Right ventricle myocardium inferior (tissue), 1 donor: Measurements from ENCODE around the gene MAD1L1. TPM values are rescaled to one million over a fixed set of nuclear protein-coding genes. Genes with fewer than 3 reads are reported as not detected.

Source experiments
- ATAC-seq: fragments of 200-7000 bp; cut with Tn5 transposase; one replicate; pipeline ENCODE4 v1.9.1; 2020; ENCODE audit warnings: mild to moderate bottlenecking, moderate library complexity
- DNase-seq: peaks from one replicate; pipeline ENCODE4 v3.0.0; 2021; ENCODE audit errors: missing footprints
- intact Hi-C: fragments of 100-400 bp; cut with DNase I; formaldehyde crosslinking; loops from one replicate; pipeline ENCODE4 v1.11.0; 2022
- total RNA-seq: library from RNA; stranded (reverse); fragmentation: NEBNext Ultra II Directional; extraction: Animal tissue kit (Norgen Biotek cat#: 25700); gene quantifications from one replicate; pipeline ENCODE4 v1.2.1, GENCODE V29; 2021
- donor health status: DM: no; HTN: yes; CAD: no; lungs with severe emphysema.

MAD1L1 gene
- total RNA-seq, 1 donor from 2014 or later = 19.1 TPM

DNA sequence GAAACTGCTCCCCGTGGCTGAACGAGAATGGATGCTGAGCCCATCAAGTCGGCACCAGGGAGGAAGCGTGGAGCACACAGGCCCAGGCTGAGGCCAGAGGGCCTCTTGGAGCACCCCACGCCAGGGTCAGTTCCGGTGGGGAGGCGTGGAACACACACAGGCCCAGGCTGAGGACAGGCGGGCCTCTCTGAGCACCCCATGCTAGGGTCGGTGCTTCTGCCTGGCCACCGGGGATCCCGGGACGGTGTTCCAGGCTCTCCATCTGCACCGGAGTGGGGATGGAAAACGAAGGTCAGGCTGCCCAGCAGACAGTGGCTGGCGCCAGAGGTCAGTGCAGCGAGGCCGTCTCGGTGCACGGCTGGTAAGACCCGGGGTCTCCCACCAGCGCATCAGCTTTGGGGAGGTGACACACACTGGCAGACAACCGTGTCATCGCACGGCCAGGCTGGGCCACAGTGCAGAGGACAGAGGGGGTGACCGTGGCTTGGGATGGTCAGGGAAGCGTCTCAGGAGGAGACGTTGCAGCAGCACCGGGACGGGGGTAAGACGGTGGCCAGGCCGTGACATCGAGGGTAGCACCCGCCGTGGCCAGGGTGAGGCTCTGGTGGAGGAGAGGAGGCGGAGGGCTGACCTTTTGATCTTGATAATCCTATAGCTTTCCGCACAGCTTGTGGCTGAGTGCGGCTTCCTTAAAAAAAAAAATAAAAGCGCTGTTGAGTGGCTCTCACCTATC is 358.7 kb downstream of the MAD1L1 start:
- DNase-seq = no peak
- ATAC-seq = no peak
- intact Hi-C loops = no loop called here

DNA sequence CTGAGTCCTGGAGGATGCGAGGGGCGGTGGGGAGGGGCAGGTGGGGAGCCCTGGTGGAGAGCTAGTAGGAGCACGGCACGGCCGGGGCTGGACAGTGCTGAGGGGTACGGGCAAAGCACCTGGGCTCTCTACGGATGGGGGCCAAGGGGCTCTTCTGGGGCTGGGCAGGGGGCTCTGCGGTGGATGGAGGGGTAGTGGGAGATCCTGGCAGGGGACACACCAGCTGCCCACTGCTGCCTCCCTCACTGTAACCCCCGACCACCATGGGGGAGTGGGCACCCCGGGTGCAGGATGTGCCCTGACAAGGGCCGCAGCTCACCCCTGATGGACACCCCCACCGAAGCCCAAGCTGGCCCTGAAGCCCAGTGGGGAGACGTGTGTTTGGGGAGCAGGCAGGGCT is 359.3 kb downstream of the MAD1L1 start:
- ATAC-seq = no peak
- no peak for DNase-seq

DNA sequence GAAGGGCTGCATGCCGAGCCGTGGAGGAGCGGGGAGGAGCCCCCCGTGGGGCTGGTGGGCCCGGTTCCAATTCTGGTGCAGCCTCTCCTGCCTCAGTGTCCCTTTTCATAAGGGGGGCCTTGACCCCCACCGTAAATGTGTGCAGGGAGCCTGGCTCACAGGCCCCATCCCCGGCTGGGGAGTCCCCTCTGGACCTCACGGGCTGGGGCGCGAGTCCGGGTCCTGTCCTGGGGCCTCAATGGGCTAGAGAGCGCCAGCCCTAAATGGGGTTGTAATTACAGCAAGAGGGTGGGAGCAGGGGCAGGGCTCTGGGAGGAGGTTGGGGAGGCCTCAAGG is 359.7 kb downstream of the MAD1L1 start:
- intact Hi-C loops = no loop called here
- no peak for DNase-seq
- no peak for ATAC-seq

More for the DNA sequence above, 359.3 kb downstream of the MAD1L1 start:
- intact Hi-C loops = no loop called here

DNA sequence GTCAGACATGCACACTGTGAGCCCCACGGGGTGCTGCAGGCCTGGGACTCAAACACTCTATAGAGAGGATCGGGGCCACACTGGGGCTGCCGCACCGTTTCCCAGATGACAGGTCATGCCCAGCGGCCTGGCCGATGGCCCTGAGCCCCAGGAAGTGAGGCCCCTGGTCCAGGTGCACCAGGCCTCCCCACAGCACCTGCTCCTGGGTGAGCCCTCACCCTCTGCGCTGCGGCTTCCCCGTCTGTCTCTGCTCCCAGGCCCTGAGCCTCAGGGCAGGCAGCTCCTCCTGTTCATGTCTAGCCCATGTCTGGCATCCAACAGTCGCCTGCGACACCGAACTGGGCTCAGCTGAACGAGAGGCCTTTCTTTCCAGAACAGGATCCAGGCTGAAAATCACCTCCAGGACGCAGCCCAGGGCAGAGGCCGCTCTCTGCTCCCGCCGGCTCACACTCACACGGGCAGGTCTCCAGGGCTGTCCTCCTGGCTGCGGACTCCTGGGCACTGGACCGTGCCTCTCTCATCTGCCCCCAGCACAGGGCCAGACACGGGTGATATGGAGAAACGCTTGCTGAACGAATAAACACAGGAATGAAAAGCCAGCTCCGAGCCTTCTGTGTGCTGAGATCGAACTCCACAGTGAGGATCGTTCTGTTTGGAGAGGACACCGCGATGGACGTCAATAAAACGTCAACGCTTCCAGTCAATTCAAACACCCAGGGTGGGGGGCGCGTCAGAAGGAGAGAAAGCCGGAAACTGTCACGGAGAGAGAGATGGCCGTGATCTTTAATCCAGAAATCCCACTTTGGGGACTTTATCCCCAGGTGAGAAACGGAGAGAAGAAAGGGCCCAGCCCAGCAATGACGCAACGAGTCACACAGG is 360.3 kb downstream of the MAD1L1 start:
- no peak for ATAC-seq

DNA sequence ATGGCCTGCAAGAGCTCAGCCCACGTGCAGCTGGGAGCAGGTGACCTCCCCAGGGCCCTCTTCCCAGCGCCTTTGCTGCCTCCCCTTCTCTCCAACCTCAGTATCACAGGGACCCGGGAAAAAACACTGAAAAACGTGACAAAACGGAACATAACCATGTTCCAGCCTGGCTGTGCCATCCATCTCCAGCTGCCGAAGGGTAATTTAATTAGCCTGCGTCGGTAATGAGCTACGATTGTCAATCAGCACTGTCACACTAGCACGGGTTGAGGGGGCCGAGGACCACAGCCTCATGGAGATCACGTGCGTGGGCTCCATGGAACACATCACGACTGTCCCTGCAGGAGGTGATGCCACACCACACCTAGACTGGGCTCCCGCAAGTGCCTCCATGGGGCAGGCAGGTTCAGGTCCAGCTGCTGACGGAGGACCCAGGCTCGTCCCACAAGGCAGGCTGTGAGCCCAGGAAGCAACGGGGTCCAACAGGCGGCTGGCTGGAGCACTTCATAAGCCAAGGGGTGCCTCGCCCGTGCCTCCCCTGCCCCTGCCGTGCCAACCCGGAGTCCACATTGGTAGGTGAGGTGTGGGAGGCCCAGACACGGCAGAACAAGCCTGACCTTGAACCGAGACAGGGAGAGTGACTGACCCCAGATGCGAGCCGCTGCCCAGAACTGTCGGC is 363.2 kb downstream of the MAD1L1 start:
- no peak for ATAC-seq
- DNase-seq = no peak
- intact Hi-C loops = no loop called here

More for the DNA sequence above, 360.3 kb downstream of the MAD1L1 start:
- DNase-seq = no peak
- intact Hi-C loops = no loop called here

DNA sequence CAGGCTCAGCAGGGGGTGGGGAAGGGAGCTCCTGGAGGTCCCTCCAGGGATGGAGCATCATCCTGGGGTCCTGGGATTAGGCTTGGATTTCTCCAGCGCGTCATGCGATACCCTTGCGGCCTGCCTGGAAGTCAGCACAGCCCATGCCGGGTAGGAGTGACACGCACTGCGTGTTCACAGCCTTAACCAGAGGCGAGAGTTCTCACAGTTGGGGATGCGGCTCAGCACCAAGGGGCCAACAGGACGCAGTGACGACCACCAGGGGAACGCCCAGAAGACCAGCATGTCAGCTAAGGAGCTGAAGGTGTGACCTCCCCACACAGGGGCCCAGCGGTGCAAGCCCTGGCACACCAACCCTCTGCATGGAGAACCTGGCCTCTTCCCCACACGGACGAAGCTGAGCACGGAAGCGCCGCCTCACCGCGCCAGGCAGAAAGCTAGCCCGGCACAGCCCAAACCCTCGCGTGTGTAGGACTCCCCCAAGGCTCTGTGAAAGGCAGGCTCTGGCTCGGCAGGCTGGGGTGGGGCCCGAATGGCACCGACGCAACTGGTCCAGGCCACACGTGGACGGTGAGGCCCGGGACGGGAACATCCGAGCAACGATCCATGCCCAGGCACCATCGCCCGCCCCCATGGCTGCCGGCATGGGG is 364.1 kb downstream of the MAD1L1 start:
- intact Hi-C loops = no loop called here
- ATAC-seq = no peak
- DNase-seq = no peak

DNA sequence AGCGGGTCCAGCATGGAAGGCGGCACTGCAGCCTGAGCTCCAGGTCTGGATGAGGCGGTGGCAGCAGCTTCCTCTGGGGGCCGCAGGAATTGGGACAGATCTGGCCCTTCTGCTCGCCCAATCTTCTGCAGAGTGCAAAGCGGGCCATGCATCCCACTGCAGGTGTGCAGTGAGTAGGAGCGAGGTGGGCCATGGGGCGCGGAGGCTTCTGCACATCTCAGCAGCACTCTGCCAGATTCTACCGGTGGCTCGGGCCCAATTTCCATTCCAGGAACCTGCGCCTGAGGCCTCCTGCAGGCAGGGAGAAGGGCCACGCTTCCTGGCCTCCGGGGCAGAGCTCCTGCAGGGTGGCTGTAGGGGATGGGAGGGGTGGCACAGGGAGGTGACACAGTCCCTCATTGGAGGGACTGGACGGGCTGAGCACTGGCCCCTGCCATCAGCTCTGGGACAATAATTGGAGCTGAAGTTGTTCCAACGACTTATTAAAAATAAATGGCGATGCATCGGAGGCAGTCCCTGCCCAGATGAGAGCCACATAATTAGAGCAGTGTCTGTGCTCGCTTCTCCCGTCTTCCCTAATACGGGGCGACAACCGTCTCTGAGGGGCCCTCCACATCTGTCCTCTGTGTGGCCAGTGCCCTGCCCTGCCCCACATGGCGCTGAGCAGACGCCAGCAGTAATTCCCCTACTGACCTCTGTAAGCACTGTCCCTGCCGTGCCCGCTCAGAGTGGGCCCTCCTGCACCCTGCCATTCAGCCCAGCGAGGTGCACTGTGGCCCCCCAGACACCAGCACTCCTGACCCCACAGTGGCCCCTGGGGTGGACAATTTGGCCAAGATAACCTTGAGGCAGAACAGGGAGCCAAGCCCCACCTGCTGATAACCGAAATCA is 365.1 kb downstream of the MAD1L1 start:
- no peak for ATAC-seq
- intact Hi-C loops = no loop called here
- no peak for DNase-seq

DNA sequence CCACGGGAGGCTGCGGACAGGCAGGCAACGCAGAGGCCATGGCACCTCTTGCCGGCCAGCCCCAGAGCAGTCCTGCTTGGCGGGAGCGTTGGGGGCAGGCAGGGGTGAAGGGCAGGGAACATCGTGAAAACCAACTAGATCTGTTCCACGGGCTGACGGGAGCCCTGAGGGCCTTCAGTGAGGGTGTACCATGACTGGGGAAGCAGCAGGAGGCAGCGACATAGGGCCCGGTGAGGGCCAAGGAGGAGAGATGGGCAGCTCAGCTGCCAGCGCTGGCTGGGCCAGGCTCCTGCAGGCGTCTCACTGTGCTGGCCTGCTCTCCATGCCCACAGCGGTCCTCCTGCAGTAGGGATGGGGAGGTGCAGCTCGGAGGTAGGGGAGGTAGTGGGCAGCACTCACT is 366.1 kb downstream of the MAD1L1 start:
- ATAC-seq = no peak
- intact Hi-C loops = no loop called here
- DNase-seq = no peak

DNA sequence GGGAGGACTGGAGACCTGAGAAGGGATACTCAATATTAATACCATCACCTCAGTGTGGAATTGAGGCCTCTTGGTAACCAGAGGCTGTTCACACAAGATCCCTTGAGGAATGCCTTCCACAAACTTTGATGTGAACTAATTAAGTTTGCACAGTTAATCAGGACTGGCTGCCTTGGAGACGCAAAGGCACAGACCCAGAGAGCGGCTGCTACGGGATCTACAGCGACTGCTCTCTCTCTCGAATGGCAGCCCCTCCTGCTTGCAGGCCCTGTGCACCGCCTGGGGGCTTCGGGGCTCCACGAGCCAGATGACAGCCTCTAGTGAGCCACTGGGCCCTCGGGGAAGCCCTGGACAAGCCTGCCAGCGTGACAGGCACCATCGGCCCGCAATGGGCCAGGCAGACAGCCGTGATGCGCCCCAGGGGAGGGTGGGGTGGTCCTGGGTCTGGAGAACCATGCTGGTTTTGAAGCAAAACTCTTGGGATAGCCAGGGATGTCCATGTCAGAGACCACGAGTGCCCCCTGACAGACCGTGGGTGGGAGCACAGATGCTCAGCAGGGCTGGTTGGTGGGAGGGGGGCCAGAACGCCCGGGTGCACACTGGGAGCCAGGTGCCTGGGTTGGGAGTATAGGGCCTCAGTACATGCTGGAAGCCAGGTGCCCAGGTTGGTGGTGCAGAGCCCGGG is 367.0 kb downstream of the MAD1L1 start:
- intact Hi-C loops = no loop called here
- ATAC-seq (no peak), DNase-seq (no peak)

DNA sequence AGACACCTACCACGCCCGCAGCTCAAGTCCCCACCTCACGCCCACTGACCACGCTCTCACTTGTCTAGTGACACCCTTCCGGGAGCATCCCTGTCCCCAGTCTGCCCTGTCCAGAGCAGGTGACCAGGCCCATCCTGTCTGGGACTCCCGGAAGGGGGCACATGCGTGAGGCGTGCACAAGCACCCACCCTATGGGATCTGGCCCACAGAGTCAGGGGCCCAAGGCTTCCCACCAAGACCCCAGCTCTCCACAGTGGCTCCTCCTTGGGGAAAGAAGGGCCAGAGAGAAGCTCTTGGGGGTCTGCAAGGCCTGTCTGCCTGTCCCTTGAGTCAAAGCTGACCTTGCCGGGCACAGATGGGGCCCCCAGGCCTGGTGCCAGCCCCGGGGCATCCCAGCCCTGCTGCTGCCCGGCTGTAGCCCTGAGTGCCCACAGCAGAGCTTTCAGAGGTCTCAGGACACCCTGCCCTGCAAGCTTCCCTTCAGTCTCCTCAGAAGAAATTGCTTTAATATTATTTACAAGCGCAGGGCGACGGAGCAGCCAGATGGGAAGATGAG is 367.7 kb downstream of the MAD1L1 start:
- no peak for DNase-seq
- intact Hi-C loops = no loop called here

DNA sequence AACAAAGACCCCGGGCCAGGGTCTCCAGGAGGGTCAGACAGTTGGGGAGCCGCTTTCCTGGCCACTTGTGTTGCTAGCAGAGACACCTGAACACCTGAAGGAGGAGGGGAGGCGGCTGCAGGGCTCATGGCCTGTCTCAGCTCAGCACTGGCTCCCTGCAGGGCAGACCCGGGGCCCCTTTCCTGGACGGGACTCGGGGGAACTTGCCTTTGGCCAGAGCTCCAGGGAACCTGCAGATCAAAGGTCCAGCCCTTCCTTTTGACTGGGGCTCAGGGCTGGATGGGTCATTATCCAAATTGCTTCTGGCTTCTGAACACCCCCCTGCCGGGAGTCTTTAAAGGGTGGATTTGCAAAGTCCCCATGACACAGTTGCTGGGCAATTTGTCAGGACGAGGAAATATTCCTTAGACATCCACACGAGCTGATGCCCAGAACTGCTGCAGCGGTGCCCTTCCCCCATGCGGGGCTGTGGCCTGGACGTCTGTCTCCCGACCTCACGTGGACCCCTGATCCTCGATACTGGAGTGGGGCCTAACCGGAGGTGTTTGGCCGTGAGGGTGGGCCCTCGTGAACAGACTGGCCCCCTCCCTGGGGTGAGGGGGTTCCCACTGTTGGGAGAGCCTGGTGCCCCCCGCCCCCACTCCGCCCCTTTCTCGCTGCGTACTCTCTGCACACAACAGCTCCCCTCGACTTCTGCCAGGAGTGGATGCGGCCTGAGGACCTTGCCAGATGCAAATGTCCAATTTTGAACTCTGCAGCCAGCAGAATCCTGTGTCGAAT is 368.4 kb downstream of the MAD1L1 start:
- DNase-seq (no peak), ATAC-seq (no peak)
- intact Hi-C loops = no loop called here

More for the DNA sequence above, 367.7 kb downstream of the MAD1L1 start:
- ATAC-seq = no peak

DNA sequence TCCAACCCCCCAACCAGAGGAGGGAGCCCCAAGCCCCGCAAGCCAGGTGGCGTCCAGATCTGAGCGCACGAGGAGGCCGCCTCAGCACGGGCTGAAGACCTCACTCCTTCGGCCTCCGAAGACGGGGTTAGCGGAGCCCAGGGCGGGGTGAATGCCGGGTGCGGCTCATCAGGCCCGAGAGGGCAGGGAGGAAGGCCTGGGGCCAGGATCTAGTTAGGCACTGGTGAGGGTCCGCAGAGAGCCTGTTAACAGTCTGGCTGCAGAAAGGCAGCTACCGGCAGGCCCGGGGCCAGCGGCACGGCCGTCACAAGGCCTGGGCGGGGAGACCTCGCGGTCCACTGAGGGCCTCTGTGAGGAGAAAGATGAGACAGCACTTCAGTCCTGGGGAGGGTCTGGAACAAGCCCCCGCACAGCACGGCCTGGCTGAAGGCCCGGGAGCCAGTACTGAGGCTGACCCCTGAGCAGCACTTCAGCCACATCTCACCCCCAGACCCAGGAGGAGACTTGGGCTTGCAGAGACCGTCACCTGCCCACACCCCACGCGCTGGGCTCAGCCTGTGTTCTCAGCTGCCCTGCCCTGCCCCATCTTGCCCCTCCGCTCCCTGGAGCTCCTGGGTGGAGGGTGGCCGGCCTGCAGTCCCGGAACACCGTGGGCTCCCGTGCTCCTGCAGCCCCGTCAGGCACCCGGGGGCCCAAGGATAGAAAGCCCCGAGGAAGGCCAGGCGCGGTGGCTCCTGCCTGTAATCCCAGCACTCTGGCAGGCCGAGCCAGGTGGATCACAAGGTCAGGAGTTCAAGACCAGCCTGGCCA is 369.4 kb downstream of the MAD1L1 start:
- ATAC-seq (no peak), DNase-seq (no peak)
- intact Hi-C loops = no loop called here

DNA sequence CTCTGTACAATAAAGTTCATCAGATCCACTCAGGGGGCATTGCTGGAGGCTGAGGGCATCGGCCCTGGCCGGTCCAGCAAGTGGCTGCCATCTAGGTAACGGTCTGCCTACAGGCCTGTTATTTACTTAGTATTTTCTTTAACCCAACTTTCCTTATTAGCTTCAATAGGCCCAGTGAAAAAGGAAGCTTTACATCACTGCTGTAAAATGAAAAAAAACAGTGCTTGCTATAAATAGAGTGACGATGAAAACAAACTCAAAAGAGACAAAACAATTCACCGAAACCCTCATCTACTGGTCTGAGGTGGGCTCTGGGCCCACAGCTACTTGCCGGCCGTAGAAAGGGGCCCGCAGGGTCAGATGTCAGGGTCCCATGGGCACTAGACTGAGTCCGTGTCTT is 370.2 kb downstream of the MAD1L1 start:
- ATAC-seq (no peak), DNase-seq (no peak)
- intact Hi-C loops = no loop called here

DNA sequence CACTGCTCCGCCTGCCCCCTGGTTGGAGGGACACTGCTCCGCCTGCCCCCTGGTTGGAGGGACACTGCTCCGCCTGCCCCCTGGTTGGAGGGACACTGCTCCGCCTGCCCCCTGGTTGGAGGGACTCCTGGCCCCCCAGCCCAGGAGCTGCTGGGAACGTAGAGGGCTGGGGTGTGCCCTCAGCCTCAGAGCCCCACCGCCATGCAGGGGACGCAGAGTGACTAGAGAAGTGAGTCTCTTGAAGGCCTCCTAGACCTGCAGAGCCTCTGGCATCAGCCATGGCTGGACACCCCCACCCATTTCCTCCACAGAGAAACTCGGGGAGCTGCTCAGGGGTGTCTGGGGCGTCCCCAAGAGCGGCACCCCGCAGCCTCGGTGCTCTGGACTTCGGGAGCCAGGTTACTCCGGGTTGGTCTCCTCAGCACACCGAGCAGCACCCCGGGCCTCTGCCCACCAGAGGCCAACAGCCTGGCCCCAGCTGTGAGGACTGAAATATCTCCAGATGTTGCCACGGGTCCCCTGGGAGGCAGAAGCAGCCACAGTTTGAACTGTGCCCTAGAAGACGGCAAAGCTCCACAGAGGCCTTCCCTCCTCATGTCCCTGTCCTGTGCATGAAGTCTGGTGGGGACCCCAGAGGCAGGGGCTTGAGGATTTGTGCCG is 370.8 kb downstream of the MAD1L1 start:
- ATAC-seq = no peak
- intact Hi-C loops = no loop called here
- no peak for DNase-seq
